ENCODE data around the gene PSTPIP2.

DNA sequence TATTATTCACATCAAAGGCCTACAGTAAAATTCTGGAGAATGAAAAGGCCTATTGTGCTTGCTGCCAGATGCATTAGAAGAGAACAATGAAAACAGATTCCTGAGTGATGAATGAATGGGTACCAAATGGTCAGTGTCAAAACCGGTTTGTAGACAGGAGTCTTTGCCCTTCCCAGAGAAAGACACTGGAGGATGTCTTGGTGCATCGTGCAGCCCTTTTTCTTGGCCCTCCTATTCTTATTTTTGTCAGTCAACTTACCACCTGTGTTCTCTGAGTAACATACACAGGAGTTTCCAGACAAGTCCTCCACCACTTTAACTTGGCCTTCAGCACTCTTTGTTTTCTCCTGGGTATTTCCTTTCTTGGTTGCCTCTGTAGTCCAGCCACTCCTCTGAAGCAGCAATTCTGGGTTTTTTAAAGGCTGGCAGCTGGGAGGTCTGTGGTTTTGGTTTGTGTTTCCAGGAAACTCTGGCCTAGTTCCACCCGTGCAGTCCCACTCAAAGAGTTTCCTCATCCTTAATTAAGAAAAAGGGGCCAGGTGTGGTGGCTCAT lies 29.4 kb downstream of the PSTPIP2 start:
- TF ChIP-seq, protein P1, sequence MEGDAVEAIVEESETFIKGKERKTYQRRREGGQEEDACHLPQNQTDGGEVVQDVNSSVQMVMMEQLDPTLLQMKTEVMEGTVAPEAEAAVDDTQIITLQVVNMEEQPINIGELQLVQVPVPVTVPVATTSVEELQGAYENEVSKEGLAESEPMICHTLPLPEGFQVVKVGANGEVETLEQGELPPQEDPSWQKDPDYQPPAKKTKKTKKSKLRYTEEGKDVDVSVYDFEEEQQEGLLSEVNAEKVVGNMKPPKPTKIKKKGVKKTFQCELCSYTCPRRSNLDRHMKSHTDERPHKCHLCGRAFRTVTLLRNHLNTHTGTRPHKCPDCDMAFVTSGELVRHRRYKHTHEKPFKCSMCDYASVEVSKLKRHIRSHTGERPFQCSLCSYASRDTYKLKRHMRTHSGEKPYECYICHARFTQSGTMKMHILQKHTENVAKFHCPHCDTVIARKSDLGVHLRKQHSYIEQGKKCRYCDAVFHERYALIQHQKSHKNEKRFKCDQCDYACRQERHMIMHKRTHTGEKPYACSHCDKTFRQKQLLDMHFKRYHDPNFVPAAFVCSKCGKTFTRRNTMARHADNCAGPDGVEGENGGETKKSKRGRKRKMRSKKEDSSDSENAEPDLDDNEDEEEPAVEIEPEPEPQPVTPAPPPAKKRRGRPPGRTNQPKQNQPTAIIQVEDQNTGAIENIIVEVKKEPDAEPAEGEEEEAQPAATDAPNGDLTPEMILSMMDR (conservative IDR thresholded peaks at IDR 0.05; ENCODE audit: low read depth in 2 of 2) = no peak
- TF ChIP-seq, protein P2, sequence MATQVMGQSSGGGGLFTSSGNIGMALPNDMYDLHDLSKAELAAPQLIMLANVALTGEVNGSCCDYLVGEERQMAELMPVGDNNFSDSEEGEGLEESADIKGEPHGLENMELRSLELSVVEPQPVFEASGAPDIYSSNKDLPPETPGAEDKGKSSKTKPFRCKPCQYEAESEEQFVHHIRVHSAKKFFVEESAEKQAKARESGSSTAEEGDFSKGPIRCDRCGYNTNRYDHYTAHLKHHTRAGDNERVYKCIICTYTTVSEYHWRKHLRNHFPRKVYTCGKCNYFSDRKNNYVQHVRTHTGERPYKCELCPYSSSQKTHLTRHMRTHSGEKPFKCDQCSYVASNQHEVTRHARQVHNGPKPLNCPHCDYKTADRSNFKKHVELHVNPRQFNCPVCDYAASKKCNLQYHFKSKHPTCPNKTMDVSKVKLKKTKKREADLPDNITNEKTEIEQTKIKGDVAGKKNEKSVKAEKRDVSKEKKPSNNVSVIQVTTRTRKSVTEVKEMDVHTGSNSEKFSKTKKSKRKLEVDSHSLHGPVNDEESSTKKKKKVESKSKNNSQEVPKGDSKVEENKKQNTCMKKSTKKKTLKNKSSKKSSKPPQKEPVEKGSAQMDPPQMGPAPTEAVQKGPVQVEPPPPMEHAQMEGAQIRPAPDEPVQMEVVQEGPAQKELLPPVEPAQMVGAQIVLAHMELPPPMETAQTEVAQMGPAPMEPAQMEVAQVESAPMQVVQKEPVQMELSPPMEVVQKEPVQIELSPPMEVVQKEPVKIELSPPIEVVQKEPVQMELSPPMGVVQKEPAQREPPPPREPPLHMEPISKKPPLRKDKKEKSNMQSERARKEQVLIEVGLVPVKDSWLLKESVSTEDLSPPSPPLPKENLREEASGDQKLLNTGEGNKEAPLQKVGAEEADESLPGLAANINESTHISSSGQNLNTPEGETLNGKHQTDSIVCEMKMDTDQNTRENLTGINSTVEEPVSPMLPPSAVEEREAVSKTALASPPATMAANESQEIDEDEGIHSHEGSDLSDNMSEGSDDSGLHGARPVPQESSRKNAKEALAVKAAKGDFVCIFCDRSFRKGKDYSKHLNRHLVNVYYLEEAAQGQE (IDR thresholded peaks at IDR 0.05; ENCODE audit: unreplicated experiment) = no peak
- no peak for TF ChIP-seq POLR2AphosphoS5 (IDR thresholded peaks at IDR 0.05; ENCODE audit: low read depth)
- TF ChIP-seq EZH2 (IDR thresholded peaks at IDR 0.05; ENCODE audit: low read depth, unreplicated experiment) = no peak
